H1 (cell line): ENCODE results near the gene COX18. TPM values are rescaled to one million over a fixed set of nuclear protein-coding genes. Genes with fewer than 3 reads are reported as not detected.

ENCODE experiments used
- CTCF ChIA-PET: fragments of 300-600 bp; sonication (Branson Sonifier 250); formaldehyde crosslinking; loops from one replicate; lab custom pipeline; 2021; ENCODE audit not compliant: partially characterized antibody; lab: Charles Lee
- POLR2A ChIA-PET: fragments of 300-600 bp; sonication (Branson Sonifier 250); formaldehyde crosslinking; loops from one replicate; lab custom pipeline; 2021; ENCODE audit warnings: inconsistent platforms; ENCODE audit not compliant: partially characterized antibody; lab: Charles Lee
- DNase-seq, 2 experiments: peaks; one replicate each; pipeline versions ENCODE4 v3.0.0 to v3.0.0-alpha.2; 2010 to 2022; ENCODE audit warnings: low spot score in 2 of 2, low read depth in 1 of 2, mixed read lengths in 1 of 2
- FAIRE-seq: peaks from 2 replicates; lab custom pipeline; 2011; peaks lifted over from hg19 to GRCh38; lab: Jason Lieb, UNC
- H2AFZ ChIP-seq: 2 replicates; pipeline ENCODE4 v1.8.1; 2012; ENCODE audit warnings: low read length, inconsistent platforms
- H2AK5ac ChIP-seq: 2 replicates; pipeline ENCODE4 v1.6.1; 2013; ENCODE audit warnings: low read depth, low read length
- H2BK120ac ChIP-seq: replicated peaks from 2 replicates; pipeline ENCODE3; 2013; ENCODE audit warnings: low read depth, low read length, inconsistent platforms
- H2BK12ac ChIP-seq: 2 replicates; pipeline ENCODE4 v1.6.1; 2013; ENCODE audit warnings: low read depth, low read length
- H2BK15ac ChIP-seq: 2 replicates; pipeline ENCODE4 v1.6.1; 2013; ENCODE audit warnings: low read length
- H2BK20ac ChIP-seq: 2 replicates; pipeline ENCODE4 v1.6.1; 2013; ENCODE audit warnings: low read length
- H2BK5ac ChIP-seq: 2 replicates; pipeline ENCODE4 v1.6.1; 2013; ENCODE audit warnings: low read depth, low read length
- H3K14ac ChIP-seq: 2 replicates; pipeline ENCODE4 v1.6.1; 2013; ENCODE audit warnings: inconsistent platforms; ENCODE audit not compliant: insufficient read length
- H3K18ac ChIP-seq: 2 replicates; pipeline ENCODE4 v1.6.1; 2013; ENCODE audit warnings: low read length; ENCODE audit errors: extremely low read depth
- H3K23ac ChIP-seq: 2 replicates; pipeline ENCODE4 v1.6.1; 2013; ENCODE audit warnings: inconsistent platforms; ENCODE audit not compliant: insufficient read length
- H3K23me2 ChIP-seq: 2 replicates; pipeline ENCODE4 v1.6.1; 2013; ENCODE audit warnings: low read depth, low read length
- H3K27ac ChIP-seq: 2 replicates; pipeline ENCODE4 v1.6.1; 2011; ENCODE audit warnings: low read depth, low read length, inconsistent platforms
- H3K27me3 ChIP-seq, 4 experiments: replicated peaks in 1 of 4; 1 replicate in 1 of 4; 2 replicates in 3 of 4; pipeline versions ENCODE4 v1.6.1 to v1.8.1; 2011 to 2013; ENCODE audit warnings: low read length in 3 of 4, mild to moderate bottlenecking in 3 of 4, inconsistent platforms in 2 of 4, mixed read lengths in 2 of 4, moderate library complexity in 1 of 4; ENCODE audit not compliant: control insufficient read depth in 3 of 4, insufficient read depth in 3 of 4; ENCODE audit errors: extremely low read depth in 1 of 4
- H3K36me3 ChIP-seq, 4 experiments: 2 replicates each; pipeline versions ENCODE4 v1.6.1 to v1.8.1; 2011 to 2013; ENCODE audit warnings: mild to moderate bottlenecking in 4 of 4, low read length in 3 of 4, moderate library complexity in 2 of 4, control low read depth in 1 of 4, inconsistent platforms in 1 of 4; ENCODE audit not compliant: insufficient read depth in 4 of 4, control insufficient read depth in 2 of 4
- H3K4ac ChIP-seq: replicated peaks from 2 replicates; pipeline ENCODE3; 2013; ENCODE audit warnings: low read length, low read depth, mixed read lengths, inconsistent platforms; ENCODE audit not compliant: insufficient read length
- H3K4me1 ChIP-seq, 4 experiments: replicated peaks in 1 of 4; 1 replicate in 1 of 4; 2 replicates in 3 of 4; pipeline versions ENCODE4 v1.6.1 to v1.8.1; 2011 to 2013; ENCODE audit warnings: low read length in 3 of 4, inconsistent platforms in 2 of 4, mixed read lengths in 1 of 4; ENCODE audit not compliant: insufficient read depth in 4 of 4, control insufficient read depth in 3 of 4
- H3K4me2 ChIP-seq, 2 experiments: 2 replicates each; pipeline versions ENCODE4 v1.6.1 to v1.8.1; 2011 to 2013; ENCODE audit warnings: low read depth in 2 of 2, low read length in 2 of 2, control low read depth in 1 of 2, inconsistent platforms in 1 of 2, mild to moderate bottlenecking in 1 of 2; ENCODE audit not compliant: insufficient read depth in 1 of 2
- H3K4me3 ChIP-seq, 4 experiments: fragments of 200-600, 300-600 bp in 1 of 4; sonication (generic), shearing (Covaris generic), sonication (Bioruptor Twin) in 1 of 4; 2 replicates each; pipeline versions ENCODE4 v1.5.1 to v1.8.1; 2011 to 2016; ENCODE audit warnings: low read length in 4 of 4, low read depth in 3 of 4, control low read depth in 2 of 4, inconsistent platforms in 2 of 4, mild to moderate bottlenecking in 2 of 4, mixed read lengths in 1 of 4, moderate library complexity in 1 of 4; ENCODE audit not compliant: insufficient read depth in 2 of 4; ENCODE audit errors: extremely low read depth in 1 of 4
- H3K56ac ChIP-seq: replicated peaks from 2 replicates; pipeline ENCODE3; 2013; ENCODE audit warnings: low read depth, mild to moderate bottlenecking, mixed read lengths, low read length, inconsistent platforms; ENCODE audit not compliant: insufficient read length
- H3K79me1 ChIP-seq: 2 replicates; pipeline ENCODE4 v1.6.1; 2013; ENCODE audit warnings: low read depth, low read length, control low read depth
- H3K79me2 ChIP-seq, 2 experiments: 2 replicates each; pipeline versions ENCODE4 v1.6.1 to v1.8.1; 2012 to 2013; ENCODE audit warnings: low read length in 2 of 2, mild to moderate bottlenecking in 2 of 2, inconsistent platforms in 1 of 2; ENCODE audit not compliant: insufficient read depth in 2 of 2, control insufficient read depth in 1 of 2
- H3K9ac ChIP-seq, 4 experiments: replicated peaks in 1 of 4; 1 replicate in 1 of 4; 2 replicates in 3 of 4; pipeline versions ENCODE4 v1.6.1 to v1.8.1; 2011 to 2013; ENCODE audit warnings: low read depth in 3 of 4, low read length in 3 of 4, control low read depth in 2 of 4, mild to moderate bottlenecking in 2 of 4, moderate library complexity in 2 of 4, inconsistent platforms in 1 of 4; ENCODE audit errors: extremely low read depth in 1 of 4
- H3K9me3 ChIP-seq, 2 experiments: 2 replicates each; pipeline versions ENCODE4 v1.6.1 to v1.8.1; 2012 to 2013; ENCODE audit warnings: mild to moderate bottlenecking in 2 of 2, moderate library complexity in 2 of 2, control low read depth in 1 of 2, inconsistent platforms in 1 of 2, low read depth in 1 of 2, low read length in 1 of 2, mixed read lengths in 1 of 2; ENCODE audit not compliant: insufficient read depth in 2 of 2
- H4K20me1 ChIP-seq, 2 experiments: replicated peaks in 1 of 2; 2 replicates each; pipeline versions ENCODE3 to v1.8.1; 2011 to 2013; ENCODE audit warnings: inconsistent platforms in 2 of 2, low read length in 2 of 2, mild to moderate bottlenecking in 1 of 2; ENCODE audit not compliant: insufficient read depth in 2 of 2, control insufficient read depth in 1 of 2
- H4K5ac ChIP-seq: 2 replicates; pipeline ENCODE4 v1.6.1; 2013; ENCODE audit warnings: low read length, low read depth, mixed read lengths, inconsistent platforms; ENCODE audit not compliant: insufficient read length
- H4K8ac ChIP-seq: 2 replicates; pipeline ENCODE4 v1.8.0; 2013; ENCODE audit warnings: mild to moderate bottlenecking, moderate library complexity, low read length, inconsistent platforms; ENCODE audit not compliant: insufficient read depth; ENCODE audit errors: extremely low read depth
- H4K91ac ChIP-seq: replicated peaks from 2 replicates; pipeline ENCODE3; 2013; ENCODE audit warnings: low read length, mixed read lengths, inconsistent platforms; ENCODE audit not compliant: insufficient read length
- ATF2 ChIP-seq: IDR thresholded peaks from 2 replicates; pipeline ENCODE4 v1.6.1; 2012; ENCODE audit warnings: low read length, inconsistent platforms
- EGR1 ChIP-seq: IDR thresholded peaks from 2 replicates; pipeline ENCODE4 v1.6.1; 2011; ENCODE audit warnings: low read depth, low read length, borderline replicate concordance
- GTF2F1 ChIP-seq: IDR thresholded peaks from 2 replicates; pipeline ENCODE4 v1.6.1; 2012; ENCODE audit warnings: low read depth, low read length, improper control_type of control experiment, borderline replicate concordance
- RFX5 ChIP-seq: IDR thresholded peaks from 2 replicates; pipeline ENCODE4 v1.6.1; 2011; ENCODE audit warnings: low read depth, low read length, improper control_type of control experiment, borderline replicate concordance
- SP4 ChIP-seq: IDR thresholded peaks from 2 replicates; pipeline ENCODE4 v1.6.1; 2012; ENCODE audit warnings: low read length, inconsistent platforms
- WGBS, 2 experiments: shearing (Covaris generic) in 1 of 2; methylation state at CpG; one replicate each; pipeline versions ENCODE4 v1.1.6 to v1.1.7; 2013 to 2015; ENCODE audit warnings: low lambda C conversion rate in 2 of 2, mixed read lengths in 2 of 2, inconsistent platforms in 1 of 2, low coverage in 1 of 2, missing lambda C conversion rate in 1 of 2; ENCODE audit not compliant: insufficient replicate concordance in 2 of 2, insufficient coverage in 1 of 2, insufficient read length in 1 of 2; ENCODE audit errors: extremely low coverage in 1 of 2, missing lambda C conversion rate in 1 of 2; 5-methylcytosine and 5-hydroxymethylcytosine counted together
- polyA plus RNA-seq, 7 experiments: library from polyadenylated mRNA; depleted of rRNA in 3 of 7; stranded (reverse) in 5 of 7; unstranded in 2 of 7; fragments of >200 nt in 5 of 7; fragments of 200-250 nt in 2 of 7; gene quantifications; 1 replicate in 5 of 7; 2 replicates in 1 of 7; 4 replicates in 1 of 7; pipeline versions ENCODE4 v1.2.1 to v1.2.3, GENCODE V29; 2011 to 2013; ENCODE audit warnings: missing spikeins in 2 of 7, mixed read lengths in 2 of 7
- total RNA-seq: library from RNA; stranded (reverse); fragmentation: NEBNext Ultra II Directional; extraction: Animal tissue kit (Norgen Biotek cat#: 25700); gene quantifications from 2 replicates; pipeline ENCODE4 v1.2.1, GENCODE V29; 2021

COX18 gene
- total and polyA plus RNA-seq, 2 of the 8 experiments (the other 6 are each of a cell fraction or from before 2014, with no cell fraction given) = 23.0 to 23.7 TPM

GRCh38 chr4:73005514-73005913, 64.0 kb downstream of the COX18 start:
- Histone ChIP-seq H2BK5ac (no peak overlapping the region), H3K36me3 (no peaks in the 10 kb centered on the region), H3K23ac (no peak overlapping the region), H3K4me3 (no peak overlapping the region), H4K91ac (no peak overlapping the region), H3K9ac (no peak overlapping the region), H3K14ac (no peak overlapping the region), H2AFZ (no peak overlapping the region), H3K79me2 (no peaks in the 10 kb centered on the region), H3K27ac (no peak overlapping the region), H3K4me1 (no peaks in the 10 kb centered on the region), H4K5ac (no peak overlapping the region), H3K79me1 (no peaks in the 10 kb centered on the region), H2BK12ac (no peak overlapping the region), H3K4me2 (no peak overlapping the region), H2BK120ac (no peak overlapping the region), H3K56ac (no peak overlapping the region), H4K8ac (no peak overlapping the region), H4K20me1 (no peaks in the 10 kb centered on the region), H3K18ac (no peak overlapping the region), H3K23me2 (no peaks in the 10 kb centered on the region), H3K27me3 (no peaks in the 10 kb centered on the region), H2BK20ac (no peak overlapping the region), H2AK5ac (no peak overlapping the region), H3K9me3 (no peaks in the 10 kb centered on the region), H2BK15ac (no peak overlapping the region), H3K4ac (no peak overlapping the region)
- WGBS, 2 experiments = 88% methylated on average over 1 of the region's 1 CpG; no CpG with 5 or more reads in 1 of the 2 experiments
- FAIRE-seq (no peak), DNase-seq (no peak)
- TF ChIP-seq EGR1 (no peak), RFX5 (no peak), GTF2F1 (no peak), SP4 (no peak), ATF2 (no peak)
- POLR2A ChIA-PET = no interaction called here
- CTCF ChIA-PET = no interaction called here
